ENCODE results near the gene MATR3. TPM values are rescaled to one million over a fixed set of nuclear protein-coding genes. Genes with fewer than 3 reads are reported as not detected.

Gene MATR3
- total RNA-seq, 1 experiment from 2014 or later: 629 TPM

- no peaks in the 10 kb centered on the region for H3K9me3 ChIP-seq (replicated peaks)
These were observed 10.0 kb upstream of the MATR3 start for GRCh38 chr5:139283252-139284166.

GRCh38 chr5:139284295-139284694 lies 9.2 kb upstream of the MATR3 start:
- no peak overlapping the region for H3K4me3 ChIP-seq
- H3K27me3 ChIP-seq: no peaks in the 10 kb centered on the region
- H3K27ac ChIP-seq: no peak overlapping the region
- H3K9me3 ChIP-seq (replicated peaks): no peaks in the 10 kb centered on the region
- H3K4me1 ChIP-seq: no peaks in the 10 kb centered on the region
- H3K36me3 ChIP-seq: peaks cover 64% of the 10 kb centered on the region
- no peak for DNase-seq

More at GRCh38 chr5:139283252-139284166, 10.0 kb upstream of the MATR3 start:
- Histone ChIP-seq H3K4me1 (no peaks in the 10 kb centered on the region), H3K4me3 (no peak overlapping the region), H3K27ac (no peak overlapping the region), H3K36me3 (peaks cover 72% of the 10 kb centered on the region), H3K27me3 (no peaks in the 10 kb centered on the region)
- DNase-seq: no peak

DNA sequence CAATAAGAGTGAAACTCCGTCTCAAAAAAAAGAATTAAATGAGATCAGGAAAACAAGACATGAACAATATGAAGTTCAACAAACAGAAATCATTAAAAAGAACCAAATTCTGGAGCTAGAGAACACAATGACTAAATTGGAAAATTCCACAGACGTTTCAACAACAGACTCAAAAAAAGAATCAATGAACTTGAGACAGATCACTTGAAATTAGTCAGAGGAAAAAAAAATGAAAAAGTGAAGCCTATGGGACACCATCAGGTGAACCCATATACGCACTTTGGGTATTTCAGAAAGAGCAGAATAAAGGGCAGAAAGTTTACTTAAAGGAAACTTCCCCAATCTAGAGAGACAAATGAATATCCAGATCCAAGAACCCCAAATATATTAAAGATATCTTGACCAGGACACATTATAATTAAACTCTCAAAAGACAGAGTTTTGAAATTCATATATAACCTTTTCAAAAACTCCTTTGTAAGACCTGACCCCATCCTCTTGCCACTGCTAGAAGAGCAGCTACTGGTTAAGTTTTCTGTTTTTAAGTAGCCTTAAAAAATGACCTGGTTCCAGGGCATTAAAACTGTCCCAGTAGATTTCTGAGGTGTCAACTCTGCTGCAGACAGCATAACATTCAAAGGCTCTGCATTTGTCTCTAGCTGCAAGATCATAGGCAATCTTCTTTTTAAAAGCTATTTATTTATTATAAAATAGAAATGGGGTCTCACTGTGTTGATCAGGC lies 7.7 kb upstream of the MATR3 start:
- no peak for DNase-seq
- no peak overlapping the region for H3K27ac ChIP-seq
- H3K27me3 ChIP-seq: no peaks in the 10 kb centered on the region
- peaks cover 49% of the 10 kb centered on the region for H3K36me3 ChIP-seq
- H3K4me3 ChIP-seq: no peak overlapping the region
- H3K9me3 ChIP-seq (replicated peaks): no peaks in the 10 kb centered on the region
- H3K4me1 ChIP-seq: no peaks in the 10 kb centered on the region

DNA sequence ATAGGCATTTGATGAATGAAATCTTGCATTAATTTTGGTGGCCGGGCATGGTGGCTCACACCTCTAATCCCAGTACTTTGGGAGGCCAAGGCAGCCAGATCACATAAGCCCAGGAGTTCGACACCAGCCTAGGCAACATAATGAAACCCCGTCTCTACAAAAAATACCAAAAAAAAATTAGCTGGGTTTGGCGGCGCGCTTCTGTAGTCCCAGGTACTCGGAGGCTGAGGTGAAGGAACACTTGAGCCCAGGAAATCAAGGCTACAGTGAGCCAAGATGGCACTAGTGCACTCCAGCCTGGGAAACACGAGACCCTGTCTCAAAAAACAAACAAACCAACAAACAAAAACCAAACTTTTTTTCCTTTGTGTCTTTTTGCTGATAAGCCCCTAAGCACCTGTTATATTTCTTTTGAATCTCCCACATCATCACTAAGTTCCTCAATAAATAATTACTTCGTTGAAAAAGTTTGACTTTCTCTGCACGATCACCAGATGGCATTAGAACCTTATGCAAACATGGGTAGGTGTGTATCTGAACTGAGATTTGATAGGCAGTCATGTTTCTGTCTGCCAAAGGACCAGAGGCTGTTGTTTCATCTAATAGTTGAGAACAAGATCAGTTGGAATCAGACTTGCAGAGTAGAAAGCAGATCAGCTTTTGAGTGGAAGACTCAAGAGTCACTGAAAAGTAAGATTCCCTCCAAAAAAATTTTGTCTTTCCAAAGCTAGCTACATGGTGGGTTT lies 5.5 kb upstream of the MATR3 start:
- no peak overlapping the region for H3K27ac ChIP-seq
- no peak overlapping the region for H3K4me3 ChIP-seq
- H3K9me3 ChIP-seq (replicated peaks): no peaks in the 10 kb centered on the region

DNA sequence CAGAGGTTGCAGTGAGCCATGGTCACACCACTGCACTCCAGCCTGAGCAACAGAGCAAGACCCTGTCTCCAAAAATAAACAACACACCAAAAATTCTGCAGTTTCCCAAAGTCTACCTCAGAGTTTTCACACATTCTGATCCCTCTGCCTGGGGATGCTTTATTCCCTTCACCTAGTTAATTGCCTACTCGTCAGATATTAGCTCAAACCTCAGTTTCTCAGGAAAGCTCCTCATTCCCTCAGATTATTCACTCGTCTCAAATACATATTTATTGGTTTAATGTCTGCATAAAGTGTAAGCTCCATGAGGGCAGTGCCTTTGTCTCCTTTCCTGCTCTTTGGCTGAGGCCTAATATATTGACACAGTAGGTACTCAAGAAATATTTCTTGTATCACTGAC lies 2.5 kb upstream of the MATR3 start:
- H3K36me3 ChIP-seq: peaks cover 12% of the 10 kb centered on the region
- no peak for DNase-seq
- no peaks in the 10 kb centered on the region for H3K27me3 ChIP-seq
- no peak overlapping the region for H3K27ac ChIP-seq
- 0 out of 2 replicates have a peak, but pooled peaks cover under 1% of the 10 kb centered on the region for H3K4me1 ChIP-seq
- H3K4me3 ChIP-seq: no peak overlapping the region
- no peaks in the 10 kb centered on the region for H3K9me3 ChIP-seq (replicated peaks)

More for the DNA sequence above, 5.5 kb upstream of the MATR3 start:
- Histone ChIP-seq H3K27me3 (no peaks in the 10 kb centered on the region), H3K36me3 (peaks cover 29% of the 10 kb centered on the region), H3K4me1 (no peaks in the 10 kb centered on the region)
- no peak for DNase-seq

- Histone ChIP-seq H3K4me1 (peaks cover 5% of the 10 kb centered on the region; the same call in 1 of the 2 replicates), H3K27ac (peak overlapping the region; percentile 99), H3K4me3 (peak overlapping the region; percentile 92), H3K36me3 (peaks cover 14% of the 10 kb centered on the region), H3K27me3 (no peaks in the 10 kb centered on the region), H3K9me3 (replicated peaks) (no peaks in the 10 kb centered on the region)
- no peak for DNase-seq
These were observed 386 bp upstream of the MATR3 start for GRCh38 chr5:139293202-139293506.

- DNase-seq: peak; percentile 87 to 89
- no peaks in the 10 kb centered on the region for H3K27me3 ChIP-seq
- H3K4me3 ChIP-seq: peak overlapping the region; percentile 92
- peak overlapping the region; percentile 99 for H3K27ac ChIP-seq
- peaks cover 18% of the 10 kb centered on the region for H3K36me3 ChIP-seq
- no peaks in the 10 kb centered on the region for H3K9me3 ChIP-seq (replicated peaks)
- H3K4me1 ChIP-seq: peaks cover 5% of the 10 kb centered on the region; the same call in 1 of the 2 replicates
These were observed 1.0 kb downstream of the MATR3 start for GRCh38 chr5:139294374-139295165.

DNA sequence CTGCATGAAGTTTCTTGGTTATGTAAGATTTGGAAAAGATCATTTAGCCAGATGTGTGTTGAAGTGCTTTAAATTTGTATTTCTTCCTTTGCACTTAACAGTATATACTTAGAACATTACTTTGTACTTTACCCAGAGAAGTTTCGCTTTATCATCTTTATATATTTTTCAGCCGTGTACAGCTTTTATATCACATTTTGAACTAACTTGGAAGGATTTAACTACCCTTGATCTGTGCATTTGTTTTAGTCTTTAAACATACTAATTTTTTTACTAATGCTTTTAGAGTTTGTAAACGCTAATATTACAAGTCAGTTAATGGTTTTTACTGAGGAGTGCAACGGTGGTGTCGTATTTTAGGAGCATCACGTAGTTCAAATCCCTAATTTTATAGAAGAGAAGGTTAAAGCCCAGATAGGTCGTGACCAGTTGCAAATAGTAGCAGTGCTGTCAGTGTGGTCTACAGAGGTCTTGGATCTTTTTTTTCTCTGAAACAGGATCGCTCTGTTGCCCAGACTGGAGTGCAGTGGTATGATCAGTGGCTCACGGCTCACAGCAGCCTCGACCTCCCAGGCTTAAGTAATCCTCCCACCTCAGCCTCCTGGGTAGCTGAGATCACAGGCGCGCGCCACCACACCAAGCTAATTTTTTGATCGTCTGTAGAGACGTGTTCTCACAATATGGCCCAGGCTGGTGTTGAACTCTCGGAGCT lies 2.0 kb downstream of the MATR3 start:
- H3K36me3 ChIP-seq: peaks cover 18% of the 10 kb centered on the region
- no peaks in the 10 kb centered on the region for H3K9me3 ChIP-seq (replicated peaks)
- H3K27ac ChIP-seq: peak overlapping the region; percentile 99
- DNase-seq: no peak
- peak overlapping the region; percentile 92 for H3K4me3 ChIP-seq
- H3K27me3 ChIP-seq: no peaks in the 10 kb centered on the region
- H3K4me1 ChIP-seq: peaks cover 5% of the 10 kb centered on the region; the same call in 1 of the 2 replicates

- no peaks in the 10 kb centered on the region for H3K27me3 ChIP-seq
- H3K4me1 ChIP-seq: peaks cover 5% of the 10 kb centered on the region; the same call in 1 of the 2 replicates
- H3K27ac ChIP-seq: no peak overlapping the region
- no peak for DNase-seq
- no peaks in the 10 kb centered on the region for H3K9me3 ChIP-seq (replicated peaks)
- H3K36me3 ChIP-seq: peaks cover 18% of the 10 kb centered on the region
- H3K4me3 ChIP-seq: no peak overlapping the region; the same call in 1 of the 2 replicates
These were observed 2.7 kb downstream of the MATR3 start for GRCh38 chr5:139296198-139296597.

DNA sequence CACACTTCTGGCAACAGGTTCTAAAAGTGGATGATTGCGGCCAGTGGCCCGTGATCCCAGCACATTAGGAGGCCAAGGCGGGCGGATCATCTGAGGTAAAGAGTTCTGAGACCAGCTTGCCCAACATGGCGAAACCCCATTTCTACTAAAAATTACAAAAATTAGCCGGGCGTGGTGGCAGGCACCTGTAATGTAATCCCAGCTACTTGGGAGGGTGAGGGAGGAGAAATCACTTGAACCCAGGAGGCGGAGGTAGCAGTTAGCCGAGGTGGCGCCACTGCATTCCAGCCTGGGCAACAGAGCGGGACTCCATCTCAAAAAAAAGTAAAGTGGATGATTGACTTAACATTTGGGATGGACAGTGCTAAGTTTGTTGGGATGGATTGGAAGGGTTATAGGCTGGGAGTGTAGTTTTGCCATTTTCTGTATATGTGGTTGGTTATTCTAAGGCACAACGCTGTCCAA lies 3.4 kb downstream of the MATR3 start:
- no peaks in the 10 kb centered on the region for H3K9me3 ChIP-seq (replicated peaks)
- H3K27me3 ChIP-seq: no peaks in the 10 kb centered on the region
- no peak overlapping the region for H3K4me3 ChIP-seq
- H3K36me3 ChIP-seq: peaks cover 23% of the 10 kb centered on the region
- H3K4me1 ChIP-seq: peaks cover 5% of the 10 kb centered on the region; the same call in 1 of the 2 replicates
- H3K27ac ChIP-seq: no peak overlapping the region
- DNase-seq: no peak

DNA sequence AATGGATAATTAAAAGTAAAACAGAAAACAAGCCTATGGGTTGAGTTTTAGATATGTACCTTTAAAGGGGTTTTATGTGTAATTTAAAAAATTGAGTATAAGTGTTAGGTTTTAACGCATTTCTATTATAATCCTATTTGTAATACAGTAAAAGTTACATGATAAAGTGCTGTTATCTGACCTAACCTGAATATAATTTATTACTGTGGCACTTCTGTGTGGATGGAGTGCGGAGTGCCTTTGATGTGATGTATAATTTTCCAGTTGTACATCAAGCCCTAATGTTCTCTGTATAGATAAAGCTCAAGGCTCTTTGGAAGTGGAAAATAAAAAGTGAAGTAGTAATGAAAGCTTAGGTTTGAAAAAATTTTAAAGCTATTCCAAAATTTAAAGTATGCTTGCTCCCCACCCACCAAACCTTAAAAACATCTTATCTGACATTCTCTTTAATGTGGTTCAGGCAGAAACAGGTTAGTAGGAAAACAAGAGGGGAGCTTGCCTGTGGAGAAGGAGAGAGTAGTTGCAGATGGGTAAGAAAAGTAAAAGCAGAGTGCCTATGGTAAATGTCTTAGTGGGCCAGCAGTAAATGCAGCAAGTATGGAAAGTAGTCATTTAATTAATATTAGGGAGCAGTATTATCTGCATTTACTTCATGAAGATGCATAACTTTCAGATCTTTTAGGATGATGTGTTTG lies 4.0 kb downstream of the MATR3 start:
- no peak for DNase-seq
- Histone ChIP-seq H3K27me3 (no peaks in the 10 kb centered on the region), H3K4me1 (peaks cover 5% of the 10 kb centered on the region; the same call in 1 of the 2 replicates), H3K36me3 (peaks cover 23% of the 10 kb centered on the region), H3K4me3 (no peak overlapping the region), H3K9me3 (replicated peaks) (no peaks in the 10 kb centered on the region), H3K27ac (no peak overlapping the region)

DNA sequence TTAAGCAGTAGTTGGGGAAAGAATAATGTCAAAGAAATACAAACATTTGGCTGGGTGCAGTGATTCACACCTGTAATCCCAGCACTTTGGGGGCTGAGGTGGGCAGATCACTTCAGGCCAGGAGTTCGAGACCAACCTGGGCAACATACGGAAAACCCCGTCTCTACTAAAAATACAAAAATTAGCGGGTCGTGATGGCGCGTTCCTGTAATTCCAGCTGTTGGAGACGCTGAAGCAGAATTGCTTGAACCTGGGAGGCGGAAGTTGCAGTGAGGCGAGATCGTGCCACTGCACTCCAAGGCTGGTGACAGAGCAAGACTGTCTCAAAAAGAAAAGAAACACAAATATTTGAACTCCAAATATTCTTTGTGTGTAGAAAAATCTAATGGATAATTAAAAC lies 4.7 kb downstream of the MATR3 start:
- no peaks in the 10 kb centered on the region for H3K27me3 ChIP-seq
- H3K9me3 ChIP-seq (replicated peaks): no peaks in the 10 kb centered on the region
- DNase-seq: no peak
- H3K36me3 ChIP-seq: peaks cover 23% of the 10 kb centered on the region
- H3K4me1 ChIP-seq: peaks cover 5% of the 10 kb centered on the region; the same call in 1 of the 2 replicates
- H3K4me3 ChIP-seq: no peak overlapping the region
- no peak overlapping the region for H3K27ac ChIP-seq

DNA sequence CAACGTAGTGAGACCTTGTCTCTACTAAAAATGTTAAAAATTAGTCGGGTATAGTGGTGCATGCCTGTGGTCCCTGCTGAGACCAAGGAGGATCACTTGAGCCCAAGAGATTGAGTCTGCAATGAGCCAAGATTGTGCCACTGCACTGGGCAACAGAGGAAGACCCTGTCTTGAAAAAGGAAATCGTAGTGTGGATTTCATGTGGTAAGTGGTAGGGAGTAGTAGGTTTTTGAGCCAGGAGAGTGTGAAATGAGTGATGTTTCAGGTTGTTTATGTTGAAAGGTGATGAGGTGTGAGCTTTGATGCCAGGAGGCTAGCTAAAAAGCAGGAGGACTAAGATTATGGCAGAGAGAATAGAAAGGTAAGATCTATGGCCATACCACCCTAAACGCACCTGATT lies 5.9 kb downstream of the MATR3 start:
- DNase-seq: no peak
- H3K27ac ChIP-seq: no peak overlapping the region
- no peaks in the 10 kb centered on the region for H3K9me3 ChIP-seq (replicated peaks)
- H3K36me3 ChIP-seq: peaks cover 22% of the 10 kb centered on the region
- no peak overlapping the region for H3K4me3 ChIP-seq
- H3K4me1 ChIP-seq: peaks cover 8% of the 10 kb centered on the region; the same call in 1 of the 2 replicates
- H3K27me3 ChIP-seq: no peaks in the 10 kb centered on the region
